ENCODE measurements around the gene TGFBR2. TPM values are rescaled to one million over a fixed set of nuclear protein-coding genes. Genes with fewer than 3 reads are reported as not detected.
"Not testable (repeated sequence)": the region's sequence is repeated elsewhere in the genome, so short reads cannot be mapped to it uniquely, and the experiment has no call there.

The TGFBR2 gene
- total RNA-seq, 1 experiment from 2014 or later = not detected

DNA sequence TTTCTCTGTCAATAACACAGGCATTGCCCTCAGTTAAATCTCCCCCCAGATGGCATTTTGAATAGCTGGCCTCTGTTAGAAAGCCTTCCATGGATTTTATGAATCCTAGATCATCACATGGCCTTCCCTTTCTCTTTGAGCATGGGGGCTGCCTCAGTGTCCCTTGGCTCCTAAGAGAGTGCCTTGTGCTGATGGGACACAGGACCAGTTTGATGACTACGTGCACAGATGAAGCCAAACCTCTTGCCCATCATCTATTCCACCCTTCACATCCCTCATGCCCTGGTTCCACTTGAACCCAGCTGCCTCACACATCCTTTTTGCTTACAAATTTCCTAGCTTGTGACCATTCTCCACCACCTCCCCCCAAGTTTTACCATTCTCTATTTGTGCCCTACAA, 12.9 kb downstream of the TGFBR2 start:
- no peaks in the 10 kb centered on the region for H4K20me1 ChIP-seq (ENCODE audit: insufficient read depth, low read depth, low read length)
- H3K4me2 ChIP-seq (ENCODE audit: low read depth, low read length, poor library complexity, severe bottlenecking) = no peak overlapping the region
- H3K79me2 ChIP-seq (ENCODE audit: low read length) = no peaks in the 10 kb centered on the region
- no peaks in the 10 kb centered on the region for H3K36me3 ChIP-seq (ENCODE audit: insufficient read depth, low read length)
- H3K9me2 ChIP-seq (replicated peaks; ENCODE audit: insufficient read depth, low read length) = no peaks in the 10 kb centered on the region
- no peaks in the 10 kb centered on the region for H3K9me3 ChIP-seq (ENCODE audit: low read length)
- no peak overlapping the region for H3K27ac ChIP-seq (ENCODE audit: low read length)
- H3K4me1 ChIP-seq (ENCODE audit: low read length) = no peaks in the 10 kb centered on the region
- no peak overlapping the region for H2AFZ ChIP-seq (ENCODE audit: low read length)
- H3K4me3 ChIP-seq (ENCODE audit: low read length) = no peak overlapping the region
- DNase-seq = no peak
- no peak overlapping the region for H3K9ac ChIP-seq (ENCODE audit: low read length)
- H3K27me3 ChIP-seq (ENCODE audit: low read length) = no peaks in the 10 kb centered on the region

DNA sequence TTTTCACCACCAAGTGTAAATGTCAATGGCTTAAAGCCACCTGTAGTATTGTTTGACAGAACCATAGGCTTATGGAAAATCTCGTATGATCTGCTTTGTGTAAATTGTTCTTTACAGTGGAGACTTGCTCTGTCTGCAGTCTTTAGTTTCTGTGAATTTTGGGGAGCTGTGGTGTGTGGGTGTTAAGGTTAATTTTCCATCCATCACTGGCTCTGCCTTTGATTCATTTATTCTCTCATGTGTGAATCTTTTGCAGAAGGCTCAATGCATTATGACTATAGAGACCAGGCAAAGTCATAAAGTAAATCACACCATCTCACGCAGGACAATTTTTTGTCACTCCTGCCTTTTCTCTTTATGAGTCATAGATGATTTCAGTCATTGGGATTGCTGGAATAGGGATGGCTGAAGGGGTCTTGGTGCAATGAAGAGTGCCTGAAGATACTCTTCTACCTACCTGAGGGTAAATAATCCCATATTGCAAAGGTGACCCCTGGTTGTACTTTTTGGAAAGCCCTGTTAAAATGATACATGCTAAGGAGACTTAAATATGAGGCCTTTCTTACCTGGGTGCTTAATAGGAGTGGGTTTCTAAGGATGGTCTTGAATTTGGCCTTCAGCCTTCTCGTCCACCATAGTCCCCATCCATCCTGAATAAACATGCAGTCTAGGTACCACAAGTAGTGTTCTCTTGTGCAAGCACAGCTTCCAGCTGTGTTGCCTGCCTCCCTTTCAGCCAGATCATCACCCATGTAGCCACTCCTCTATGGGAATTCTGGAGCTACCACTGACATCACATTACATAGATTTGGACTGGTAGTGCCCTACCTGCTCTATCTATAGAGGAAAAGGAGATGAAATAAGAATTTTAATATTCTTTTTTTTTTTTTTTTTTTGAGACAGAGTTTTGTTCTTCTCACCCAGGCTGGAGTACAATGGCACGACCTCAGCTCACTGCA, 14.3 kb downstream of the TGFBR2 start:
- Histone ChIP-seq H2AFZ (ENCODE audit: low read length) (no peak overlapping the region), H3K4me1 (ENCODE audit: low read length) (no peaks in the 10 kb centered on the region), H3K27me3 (ENCODE audit: low read length) (no peaks in the 10 kb centered on the region), H3K36me3 (ENCODE audit: insufficient read depth, low read length) (no peaks in the 10 kb centered on the region), H3K4me3 (ENCODE audit: low read length) (no peak overlapping the region), H3K79me2 (ENCODE audit: low read length) (no peaks in the 10 kb centered on the region), H3K9me3 (ENCODE audit: low read length) (no peaks in the 10 kb centered on the region), H3K27ac (ENCODE audit: low read length) (no peak overlapping the region), H3K4me2 (ENCODE audit: low read depth, low read length, poor library complexity, severe bottlenecking) (no peak overlapping the region), H4K20me1 (ENCODE audit: insufficient read depth, low read depth, low read length) (no peaks in the 10 kb centered on the region), H3K9me2 (replicated peaks; ENCODE audit: insufficient read depth, low read length) (no peaks in the 10 kb centered on the region), H3K9ac (ENCODE audit: low read length) (no peak overlapping the region)
- DNase-seq = no peak

DNA sequence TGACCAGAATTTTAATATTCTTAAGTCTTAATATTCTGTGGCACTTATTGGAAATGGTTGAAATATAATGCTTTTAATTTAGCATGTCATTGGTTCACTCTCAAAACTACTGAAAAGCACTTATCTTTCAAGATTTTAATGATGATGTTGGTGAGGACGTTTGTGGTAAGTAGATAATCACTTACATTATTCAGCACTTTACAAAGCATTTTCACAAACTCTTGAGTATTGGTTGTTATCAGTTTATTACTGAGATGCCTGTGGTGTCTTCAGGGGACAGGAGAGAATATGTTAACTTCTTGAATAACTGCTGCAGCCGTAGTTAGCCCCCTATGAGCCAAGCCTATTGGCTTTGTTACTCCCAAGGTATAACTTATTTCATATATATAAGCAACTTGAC, 15.2 kb downstream of the TGFBR2 start:
- no peak overlapping the region for H3K9ac ChIP-seq (ENCODE audit: low read length)
- H3K4me3 ChIP-seq (ENCODE audit: low read length) = no peak overlapping the region
- H3K4me2 ChIP-seq (ENCODE audit: low read depth, low read length, poor library complexity, severe bottlenecking) = no peak overlapping the region
- H3K79me2 ChIP-seq (ENCODE audit: low read length) = no peaks in the 10 kb centered on the region
- H3K27me3 ChIP-seq (ENCODE audit: low read length) = no peaks in the 10 kb centered on the region
- no peaks in the 10 kb centered on the region for H3K9me2 ChIP-seq (replicated peaks; ENCODE audit: insufficient read depth, low read length)
- H3K36me3 ChIP-seq (ENCODE audit: insufficient read depth, low read length) = no peaks in the 10 kb centered on the region
- H3K9me3 ChIP-seq (ENCODE audit: low read length) = no peaks in the 10 kb centered on the region
- no peak overlapping the region for H2AFZ ChIP-seq (ENCODE audit: low read length)
- no peaks in the 10 kb centered on the region for H3K4me1 ChIP-seq (ENCODE audit: low read length)
- no peak overlapping the region for H3K27ac ChIP-seq (ENCODE audit: low read length)
- H4K20me1 ChIP-seq (ENCODE audit: insufficient read depth, low read depth, low read length) = no peaks in the 10 kb centered on the region
- DNase-seq = no peak

DNA sequence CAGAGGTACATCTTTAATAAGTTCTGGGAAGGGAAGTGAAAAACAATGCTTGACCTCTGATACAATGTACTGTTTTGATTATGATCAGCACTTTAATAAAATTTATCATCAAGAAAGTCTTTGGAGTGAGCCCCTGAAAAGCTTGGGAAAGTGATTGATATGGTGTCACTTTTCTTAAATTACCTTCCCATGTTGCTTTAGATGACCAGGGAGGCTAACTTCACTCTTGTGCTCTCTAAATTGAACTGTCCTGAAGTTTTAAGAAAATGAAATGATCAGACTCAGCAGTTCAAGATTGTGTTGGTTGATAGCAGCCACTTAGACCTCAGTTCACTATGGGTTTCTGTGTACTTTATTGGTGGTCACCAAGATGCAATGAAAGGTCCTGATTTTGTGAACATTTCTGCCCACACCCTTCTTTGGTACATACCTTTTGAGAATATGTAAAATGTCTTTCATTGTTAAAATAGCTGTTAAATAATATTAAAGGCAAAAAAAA, 15.7 kb downstream of the TGFBR2 start:
- H2AFZ ChIP-seq (ENCODE audit: low read length) = no peak overlapping the region
- H3K79me2 ChIP-seq (ENCODE audit: low read length) = no peaks in the 10 kb centered on the region
- no peak overlapping the region for H3K9ac ChIP-seq (ENCODE audit: low read length)
- no peaks in the 10 kb centered on the region for H3K36me3 ChIP-seq (ENCODE audit: insufficient read depth, low read length)
- no peaks in the 10 kb centered on the region for H4K20me1 ChIP-seq (ENCODE audit: insufficient read depth, low read depth, low read length)
- H3K27me3 ChIP-seq (ENCODE audit: low read length) = no peaks in the 10 kb centered on the region
- H3K9me3 ChIP-seq (ENCODE audit: low read length) = no peaks in the 10 kb centered on the region
- H3K4me2 ChIP-seq (ENCODE audit: low read depth, low read length, poor library complexity, severe bottlenecking) = no peak overlapping the region
- H3K4me3 ChIP-seq (ENCODE audit: low read length) = no peak overlapping the region
- H3K9me2 ChIP-seq (replicated peaks; ENCODE audit: insufficient read depth, low read length) = no peaks in the 10 kb centered on the region
- no peak for DNase-seq
- H3K27ac ChIP-seq (ENCODE audit: low read length) = no peak overlapping the region
- H3K4me1 ChIP-seq (ENCODE audit: low read length) = no peaks in the 10 kb centered on the region

DNA sequence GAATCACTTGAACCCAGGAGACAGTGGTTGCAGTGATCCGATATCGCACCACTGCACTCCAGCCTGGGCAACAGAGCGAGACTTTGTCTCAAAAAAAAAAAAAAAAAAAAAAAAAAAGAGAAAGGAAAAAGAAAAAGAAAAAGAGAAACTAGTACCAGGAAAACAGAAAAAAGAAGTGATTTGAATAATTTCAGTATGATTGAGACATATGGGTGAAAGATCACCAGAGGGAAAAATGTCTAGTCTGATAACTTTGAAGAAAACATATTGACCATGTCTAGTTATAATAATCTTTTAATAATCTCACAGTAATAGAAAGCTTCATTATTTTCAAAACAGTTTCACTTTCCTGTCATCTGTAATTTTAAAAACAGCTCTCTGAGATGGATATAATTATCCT, 16.4 kb downstream of the TGFBR2 start:
- H3K4me1 ChIP-seq (ENCODE audit: low read length) = no peaks in the 10 kb centered on the region
- no peak overlapping the region for H3K4me3 ChIP-seq (ENCODE audit: low read length)
- no peak overlapping the region for H2AFZ ChIP-seq (ENCODE audit: low read length)
- DNase-seq = no peak
- H3K9me2 ChIP-seq (replicated peaks; ENCODE audit: insufficient read depth, low read length) = no peaks in the 10 kb centered on the region
- H3K27me3 ChIP-seq (ENCODE audit: low read length) = no peaks in the 10 kb centered on the region
- H3K4me2 ChIP-seq (ENCODE audit: low read depth, low read length, poor library complexity, severe bottlenecking) = no peak overlapping the region
- H3K9ac ChIP-seq (ENCODE audit: low read length) = no peak overlapping the region
- no peaks in the 10 kb centered on the region for H3K79me2 ChIP-seq (ENCODE audit: low read length)
- H3K9me3 ChIP-seq (ENCODE audit: low read length) = no peaks in the 10 kb centered on the region
- no peaks in the 10 kb centered on the region for H3K36me3 ChIP-seq (ENCODE audit: insufficient read depth, low read length)
- H4K20me1 ChIP-seq (ENCODE audit: insufficient read depth, low read depth, low read length) = no peaks in the 10 kb centered on the region
- H3K27ac ChIP-seq (ENCODE audit: low read length) = no peak overlapping the region

DNA sequence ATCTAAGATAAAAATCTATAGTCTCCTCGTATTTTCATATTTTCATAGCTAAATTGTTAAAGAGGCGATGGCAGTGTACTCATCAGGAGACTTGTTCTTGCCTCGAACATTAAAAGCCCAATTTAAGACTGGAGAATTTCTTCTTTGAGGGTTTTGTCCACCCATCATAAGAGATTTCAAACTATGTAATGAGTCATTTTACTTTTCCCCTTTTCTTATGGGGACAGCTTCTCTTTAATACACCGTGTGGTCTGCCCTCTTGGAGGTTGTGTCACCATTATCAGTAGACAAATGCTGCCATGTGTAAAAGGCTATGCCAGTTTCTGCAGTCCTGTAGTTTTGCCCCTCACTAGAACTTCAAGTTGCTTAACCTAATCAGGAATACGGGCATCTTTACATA, 16.9 kb downstream of the TGFBR2 start:
- no peak for DNase-seq
- H3K4me1 ChIP-seq (ENCODE audit: low read length) = no peaks in the 10 kb centered on the region
- H3K4me3 ChIP-seq (ENCODE audit: low read length) = no peak overlapping the region
- H3K9me2 ChIP-seq (replicated peaks; ENCODE audit: insufficient read depth, low read length) = no peaks in the 10 kb centered on the region
- H4K20me1 ChIP-seq (ENCODE audit: insufficient read depth, low read depth, low read length) = no peaks in the 10 kb centered on the region
- no peaks in the 10 kb centered on the region for H3K9me3 ChIP-seq (ENCODE audit: low read length)
- no peak overlapping the region for H2AFZ ChIP-seq (ENCODE audit: low read length)
- no peak overlapping the region for H3K27ac ChIP-seq (ENCODE audit: low read length)
- H3K9ac ChIP-seq (ENCODE audit: low read length) = no peak overlapping the region
- no peaks in the 10 kb centered on the region for H3K36me3 ChIP-seq (ENCODE audit: insufficient read depth, low read length)
- no peaks in the 10 kb centered on the region for H3K79me2 ChIP-seq (ENCODE audit: low read length)
- H3K4me2 ChIP-seq (ENCODE audit: low read depth, low read length, poor library complexity, severe bottlenecking) = no peak overlapping the region
- no peaks in the 10 kb centered on the region for H3K27me3 ChIP-seq (ENCODE audit: low read length)

DNA sequence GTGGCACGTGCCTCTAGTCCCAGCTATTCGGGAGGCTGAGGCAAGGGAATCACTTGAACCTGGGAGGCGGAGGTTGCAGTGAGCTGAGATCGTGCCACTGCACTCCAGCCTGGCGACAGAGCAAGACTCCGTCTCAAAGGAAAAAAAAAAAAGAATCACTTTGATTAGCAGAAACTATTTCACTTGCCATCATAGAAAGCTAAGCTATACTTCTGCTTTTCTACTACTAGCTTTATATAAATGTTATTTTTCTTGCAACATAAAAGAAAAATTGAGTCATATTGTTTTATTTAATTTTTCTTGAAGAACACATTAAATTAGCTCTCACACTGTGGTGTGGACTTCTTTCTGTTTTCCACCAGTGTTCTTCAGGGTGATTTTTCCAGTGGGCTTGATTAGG, 18.1 kb downstream of the TGFBR2 start:
- H3K9ac ChIP-seq (ENCODE audit: low read length); H3K27ac ChIP-seq (ENCODE audit: low read length); H3K27me3 ChIP-seq (ENCODE audit: low read length); H3K9me3 ChIP-seq (ENCODE audit: low read length); H3K9me2 ChIP-seq (replicated peaks; ENCODE audit: insufficient read depth, low read length); H3K4me3 ChIP-seq (ENCODE audit: low read length); H3K4me2 ChIP-seq (ENCODE audit: low read depth, low read length, poor library complexity, severe bottlenecking); H3K4me1 ChIP-seq (ENCODE audit: low read length); H4K20me1 ChIP-seq (ENCODE audit: insufficient read depth, low read depth, low read length); H2AFZ ChIP-seq (ENCODE audit: low read length); H3K79me2 ChIP-seq (ENCODE audit: low read length); H3K36me3 ChIP-seq (ENCODE audit: insufficient read depth, low read length); DNase-seq: not testable (repeated sequence)

DNA sequence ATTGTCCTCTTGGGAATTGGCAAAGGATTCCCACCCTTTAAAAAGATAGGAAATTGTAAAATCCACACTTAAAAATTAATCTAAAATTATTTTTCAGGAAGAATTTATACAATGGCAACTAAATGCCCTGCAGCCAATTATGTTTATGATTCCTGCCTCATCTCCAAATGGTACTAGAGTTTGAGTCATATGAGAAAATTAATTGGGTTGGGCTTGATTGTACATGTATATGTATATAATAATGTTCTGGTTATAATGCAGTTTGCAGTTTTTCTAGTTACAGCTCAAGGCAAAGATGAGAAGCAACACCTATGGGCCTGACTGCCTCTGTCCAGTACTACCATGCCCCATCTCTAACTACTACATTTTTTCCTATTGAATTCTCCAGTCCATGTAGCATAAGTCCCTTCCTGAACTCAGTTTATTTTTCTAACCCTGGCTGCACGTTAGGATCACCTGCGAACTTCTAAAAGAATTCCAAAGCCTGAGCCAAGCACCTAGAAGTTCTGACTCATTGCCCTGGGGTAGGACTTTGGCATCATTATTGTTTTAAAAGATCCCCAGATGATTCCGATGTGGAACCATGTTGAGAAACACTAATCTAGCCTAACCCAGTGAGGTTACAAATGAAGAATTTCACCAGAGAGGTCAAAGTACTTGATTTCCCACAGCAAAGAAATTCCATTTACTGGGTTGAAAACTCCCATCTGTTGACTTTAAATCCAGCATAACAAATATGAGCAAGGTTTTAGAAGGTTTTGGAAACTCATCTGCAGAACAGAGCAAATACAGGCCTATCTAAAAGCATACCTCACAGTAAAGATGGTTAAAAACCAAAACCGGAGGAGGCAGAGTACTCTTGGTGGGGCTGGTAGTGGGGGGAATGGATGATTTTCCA, 19.4 kb downstream of the TGFBR2 start:
- Histone ChIP-seq H3K27me3 (ENCODE audit: low read length) (no peaks in the 10 kb centered on the region), H3K9me3 (ENCODE audit: low read length) (no peaks in the 10 kb centered on the region), H3K4me2 (ENCODE audit: low read depth, low read length, poor library complexity, severe bottlenecking) (no peak overlapping the region), H3K27ac (ENCODE audit: low read length) (no peak overlapping the region), H3K36me3 (ENCODE audit: insufficient read depth, low read length) (no peaks in the 10 kb centered on the region), H4K20me1 (ENCODE audit: insufficient read depth, low read depth, low read length) (no peaks in the 10 kb centered on the region), H3K79me2 (ENCODE audit: low read length) (no peaks in the 10 kb centered on the region), H3K4me3 (ENCODE audit: low read length) (no peak overlapping the region), H2AFZ (ENCODE audit: low read length) (no peak overlapping the region), H3K4me1 (ENCODE audit: low read length) (no peaks in the 10 kb centered on the region), H3K9ac (ENCODE audit: low read length) (no peak overlapping the region), H3K9me2 (replicated peaks; ENCODE audit: insufficient read depth, low read length) (no peaks in the 10 kb centered on the region)
- no peak for DNase-seq
